Measurements from ENCODE around the gene TMPRSS15. TPM values are rescaled to one million over a fixed set of nuclear protein-coding genes. Genes with fewer than 3 reads are reported as not detected.

The TMPRSS15 gene
- total RNA-seq, 1 experiment from 2014 or later: not detected

- H2AFZ ChIP-seq: no peak overlapping the region
- H3K4me3 ChIP-seq: no peak overlapping the region
- BruUV-seq (replicated peaks): no TSS peak
- H3K9me3 ChIP-seq (ENCODE audit: insufficient read depth, low read depth): no peaks in the 10 kb centered on the region
- no peak for DNase-seq
- no peak overlapping the region for H3K4me2 ChIP-seq
- H3K27ac ChIP-seq: no peak overlapping the region
- TF ChIP-seq, protein P1, sequence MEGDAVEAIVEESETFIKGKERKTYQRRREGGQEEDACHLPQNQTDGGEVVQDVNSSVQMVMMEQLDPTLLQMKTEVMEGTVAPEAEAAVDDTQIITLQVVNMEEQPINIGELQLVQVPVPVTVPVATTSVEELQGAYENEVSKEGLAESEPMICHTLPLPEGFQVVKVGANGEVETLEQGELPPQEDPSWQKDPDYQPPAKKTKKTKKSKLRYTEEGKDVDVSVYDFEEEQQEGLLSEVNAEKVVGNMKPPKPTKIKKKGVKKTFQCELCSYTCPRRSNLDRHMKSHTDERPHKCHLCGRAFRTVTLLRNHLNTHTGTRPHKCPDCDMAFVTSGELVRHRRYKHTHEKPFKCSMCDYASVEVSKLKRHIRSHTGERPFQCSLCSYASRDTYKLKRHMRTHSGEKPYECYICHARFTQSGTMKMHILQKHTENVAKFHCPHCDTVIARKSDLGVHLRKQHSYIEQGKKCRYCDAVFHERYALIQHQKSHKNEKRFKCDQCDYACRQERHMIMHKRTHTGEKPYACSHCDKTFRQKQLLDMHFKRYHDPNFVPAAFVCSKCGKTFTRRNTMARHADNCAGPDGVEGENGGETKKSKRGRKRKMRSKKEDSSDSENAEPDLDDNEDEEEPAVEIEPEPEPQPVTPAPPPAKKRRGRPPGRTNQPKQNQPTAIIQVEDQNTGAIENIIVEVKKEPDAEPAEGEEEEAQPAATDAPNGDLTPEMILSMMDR (conservative IDR thresholded peaks at IDR 0.05): no peak
- TF ChIP-seq EZH2 (IDR thresholded peaks at IDR 0.05; ENCODE audit: low read depth): no peak
- POLR2A ChIA-PET (ENCODE audit: unreplicated experiment): interaction anchor here (0.7 kb wide), 1 partner anchor 843 kb away, joined by 3 read pairs; no protein-coding TSS in a partner anchor
- no peaks in the 10 kb centered on the region for H3K36me3 ChIP-seq (ENCODE audit: low read depth)
- H4K20me1 ChIP-seq (ENCODE audit: insufficient read depth): no peaks in the 10 kb centered on the region
- H3K4me1 ChIP-seq (replicated peaks; ENCODE audit: insufficient read depth): no peaks in the 10 kb centered on the region
- intact Hi-C loops (cut with micrococcal nuclease; ENCODE audit: unreplicated experiment): no loop called here
- no peaks in the 10 kb centered on the region for H3K27me3 ChIP-seq (ENCODE audit: insufficient read depth, low read depth)
- no peaks in the 10 kb centered on the region for H3K9me2 ChIP-seq (ENCODE audit: insufficient read depth)
- no peaks in the 10 kb centered on the region for H3F3A ChIP-seq (ENCODE audit: insufficient read depth, low read depth)
- H3K79me2 ChIP-seq (ENCODE audit: low read depth): no peaks in the 10 kb centered on the region
- CTCF ChIA-PET: interaction anchor here (0.6 kb wide), 1 partner anchor 655 kb away, joined by 3 read pairs; no protein-coding TSS in a partner anchor
Measured at GRCh38 chr21:18268906-18269305, 134.7 kb downstream of the TMPRSS15 start.

GRCh38 chr21:18267496-18267895 is 136.1 kb downstream of the TMPRSS15 start:
- intact Hi-C loops (cut with micrococcal nuclease; ENCODE audit: unreplicated experiment): no loop called here
- no peaks in the 10 kb centered on the region for H3K36me3 ChIP-seq (ENCODE audit: low read depth)
- no peaks in the 10 kb centered on the region for H3K79me2 ChIP-seq (ENCODE audit: low read depth)
- no peaks in the 10 kb centered on the region for H3K9me2 ChIP-seq (ENCODE audit: insufficient read depth)
- TF ChIP-seq, protein P1 (conservative IDR thresholded peaks at IDR 0.05): no peak
- TF ChIP-seq EZH2 (IDR thresholded peaks at IDR 0.05; ENCODE audit: low read depth): no peak
- no peak overlapping the region for H2AFZ ChIP-seq
- DNase-seq: no peak
- no peaks in the 10 kb centered on the region for H4K20me1 ChIP-seq (ENCODE audit: insufficient read depth)
- ChIA-PET POLR2A (ENCODE audit: unreplicated experiment) (no interaction called here), CTCF (interaction anchor here (0.9 kb wide), 1 partner anchor 227 kb away, joined by 3 read pairs; no protein-coding TSS in a partner anchor)
- H3K27me3 ChIP-seq (ENCODE audit: insufficient read depth, low read depth): no peaks in the 10 kb centered on the region
- H3K27ac ChIP-seq: no peak overlapping the region
- no peak overlapping the region for H3K4me3 ChIP-seq
- H3K9me3 ChIP-seq (ENCODE audit: insufficient read depth, low read depth): no peaks in the 10 kb centered on the region
- no peak overlapping the region for H3K4me2 ChIP-seq
- H3F3A ChIP-seq (ENCODE audit: insufficient read depth, low read depth): no peaks in the 10 kb centered on the region
- H3K4me1 ChIP-seq (replicated peaks; ENCODE audit: insufficient read depth): no peaks in the 10 kb centered on the region
- no TSS peak for BruUV-seq (replicated peaks)

GRCh38 chr21:18265944-18266343 is 137.6 kb downstream of the TMPRSS15 start:
- TF ChIP-seq, protein P1 (conservative IDR thresholded peaks at IDR 0.05): no peak
- no peak for TF ChIP-seq EZH2 (IDR thresholded peaks at IDR 0.05; ENCODE audit: low read depth)
- Histone ChIP-seq H3K9me2 (ENCODE audit: insufficient read depth) (no peaks in the 10 kb centered on the region), H3K27ac (no peak overlapping the region), H3K4me2 (no peak overlapping the region), H3K9me3 (ENCODE audit: insufficient read depth, low read depth) (no peaks in the 10 kb centered on the region), H4K20me1 (ENCODE audit: insufficient read depth) (no peaks in the 10 kb centered on the region), H3K4me1 (replicated peaks; ENCODE audit: insufficient read depth) (no peaks in the 10 kb centered on the region), H3K79me2 (ENCODE audit: low read depth) (no peaks in the 10 kb centered on the region), H3K36me3 (ENCODE audit: low read depth) (no peaks in the 10 kb centered on the region), H3F3A (ENCODE audit: insufficient read depth, low read depth) (no peaks in the 10 kb centered on the region), H3K4me3 (no peak overlapping the region), H2AFZ (no peak overlapping the region), H3K27me3 (ENCODE audit: insufficient read depth, low read depth) (no peaks in the 10 kb centered on the region)
- intact Hi-C loops (cut with micrococcal nuclease; ENCODE audit: unreplicated experiment): no loop called here
- POLR2A ChIA-PET (ENCODE audit: unreplicated experiment): no interaction called here
- no TSS peak for BruUV-seq (replicated peaks)
- CTCF ChIA-PET: no interaction called here
- DNase-seq: no peak
